SK-N-SH (cell line): Measurements from ENCODE around the gene PSMD6. TPM values are rescaled to one million over a fixed set of nuclear protein-coding genes. Genes with fewer than 3 reads are reported as not detected.

Experiments
- CTCF ChIA-PET: fragments of 300-600, 350-600 bp; formaldehyde crosslinking; extraction: SDS; loops from one replicate; lab custom pipeline; 2021; lab: Yijun Ruan, JAX
- POLR2A ChIA-PET: fragments of 350-600 bp; sonication (Branson Sonifier 250); formaldehyde crosslinking; extraction: SDS; loops from one replicate; lab custom pipeline; 2020; ENCODE audit warnings: antibody characterized with exemption, inconsistent platforms; lab: Yijun Ruan, JAX
- DNase-seq: peaks from one replicate; pipeline ENCODE4 v3.0.0; 2012
- H2AFZ ChIP-seq: fragments of 200-600 bp; sonication (generic); 2 replicates; pipeline ENCODE4 v1.8.1; 2016; ENCODE audit warnings: antibody characterized with exemption, mild to moderate bottlenecking, low read depth
- H3F3A ChIP-seq: fragments of 200-600 bp; sonication (generic); replicated peaks from 2 replicates; pipeline ENCODE3; 2016; ENCODE audit warnings: antibody characterized with exemption, mild to moderate bottlenecking; ENCODE audit not compliant: insufficient read depth
- H3K27ac ChIP-seq, 2 experiments: fragments of 200-500 bp in 1 of 2; fragments of 200-600 bp in 1 of 2; sonication (Bioruptor generic) in 1 of 2; sonication (generic), shearing (Covaris generic) in 1 of 2; 2 replicates each; pipeline versions ENCODE4 v1.5.1 to v1.6.1; 2014 to 2016; ENCODE audit warnings: low read depth in 2 of 2, inconsistent platforms in 1 of 2, low read length in 1 of 2, mild to moderate bottlenecking in 1 of 2, mixed read lengths in 1 of 2
- H3K27me3 ChIP-seq: fragments of 200-600 bp; sonication (generic), shearing (Covaris generic); 2 replicates; pipeline ENCODE4 v1.6.1; 2016; ENCODE audit warnings: mixed run types; ENCODE audit not compliant: insufficient read depth
- H3K36me3 ChIP-seq, 2 experiments: fragments of 200-500 bp in 1 of 2; fragments of 200-600 bp in 1 of 2; sonication (Bioruptor generic) in 1 of 2; sonication (generic) in 1 of 2; replicated peaks in 1 of 2; 2 replicates each; pipeline versions ENCODE3 to v1.5.1; 2014 to 2016; ENCODE audit warnings: low read length in 1 of 2, mild to moderate bottlenecking in 1 of 2; ENCODE audit not compliant: insufficient read depth in 2 of 2, control insufficient read depth in 1 of 2
- H3K4me1 ChIP-seq, 2 experiments: fragments of 200-500 bp in 1 of 2; fragments of 200-600 bp in 1 of 2; sonication (Bioruptor generic) in 1 of 2; sonication (generic), shearing (Covaris generic) in 1 of 2; 2 replicates each; pipeline versions ENCODE4 v1.5.1 to v1.6.1; 2014 to 2016; ENCODE audit warnings: low read depth in 1 of 2, low read length in 1 of 2, mixed run types in 1 of 2; ENCODE audit not compliant: insufficient read depth in 2 of 2, control insufficient read depth in 1 of 2
- H3K4me2 ChIP-seq: fragments of 200-600 bp; sonication (generic), shearing (Covaris generic); 2 replicates; pipeline ENCODE4 v1.6.1; 2017; ENCODE audit warnings: mixed run types
- H3K4me3 ChIP-seq, 2 experiments: fragments of 200-500 bp in 1 of 2; fragments of 200-600 bp in 1 of 2; sonication (Bioruptor generic) in 1 of 2; sonication (generic), shearing (Covaris generic) in 1 of 2; 2 replicates each; pipeline versions ENCODE4 v1.5.1 to v1.8.1; 2014 to 2016; ENCODE audit warnings: low read depth in 2 of 2, inconsistent platforms in 1 of 2, low read length in 1 of 2, mild to moderate bottlenecking in 1 of 2, mixed read lengths in 1 of 2, moderate library complexity in 1 of 2
- H3K79me2 ChIP-seq: fragments of 200-600 bp; sonication (generic); 2 replicates; pipeline ENCODE4 v1.8.1; 2017; ENCODE audit warnings: mild to moderate bottlenecking; ENCODE audit not compliant: insufficient read depth
- H3K9ac ChIP-seq: fragments of 200-600 bp; sonication (generic); 2 replicates; pipeline ENCODE4 v1.6.1; 2017; ENCODE audit warnings: mixed run types
- H3K9me2 ChIP-seq: fragments of 200-600 bp; sonication (generic); 2 replicates; pipeline ENCODE4 v1.6.1; 2017; ENCODE audit warnings: mixed run types
- H3K9me3 ChIP-seq: fragments of 200-600 bp; sonication (generic); 2 replicates; pipeline ENCODE4 v1.6.1; 2017; ENCODE audit warnings: mixed run types, mild to moderate bottlenecking, moderate library complexity
- H4K20me1 ChIP-seq: fragments of 200-600 bp; sonication (generic); 2 replicates; pipeline ENCODE4 v1.6.1; 2017; ENCODE audit warnings: mild to moderate bottlenecking, mixed run types; ENCODE audit not compliant: insufficient read depth
- ELF1 ChIP-seq: IDR thresholded peaks from 2 replicates; pipeline ENCODE4 v1.4.0; 2012
- EP300 ChIP-seq, 2 experiments: IDR thresholded peaks; 2 replicates each; pipeline versions ENCODE4 v1.4.0 to v1.6.1; 2012; ENCODE audit warnings: borderline replicate concordance in 1 of 2, low read depth in 1 of 2, low read length in 1 of 2
- EZH2phosphoT487 ChIP-seq: fragments of 200-600 bp; sonication (generic); IDR thresholded peaks from 2 replicates; pipeline ENCODE4 v1.6.1; 2017; ENCODE audit warnings: low read depth, mixed run types, mild to moderate bottlenecking, antibody characterized with exemption, moderate library complexity, borderline replicate concordance
- FOSL2 ChIP-seq: IDR thresholded peaks from 2 replicates; pipeline ENCODE4 v1.4.0; 2012; ENCODE audit warnings: low read depth, mild to moderate bottlenecking, moderate library complexity, borderline replicate concordance
- FOXJ3 ChIP-seq: sonication (generic); formaldehyde crosslinking; IDR thresholded peaks from 2 replicates; pipeline ENCODE4 v1.5.1; 2020; ENCODE audit warnings: mild to moderate bottlenecking, missing genetic modification reagents
- FOXM1 ChIP-seq: IDR thresholded peaks from 2 replicates; pipeline ENCODE4 v1.4.0; 2012; ENCODE audit warnings: low read depth, mild to moderate bottlenecking
- GABPA ChIP-seq: IDR thresholded peaks from 2 replicates; pipeline ENCODE4 v1.4.0; 2012; ENCODE audit warnings: low read depth, mild to moderate bottlenecking
- GATA2 ChIP-seq: sonication (generic); formaldehyde crosslinking; IDR thresholded peaks from 2 replicates; pipeline ENCODE4 v1.5.0; 2020; ENCODE audit warnings: mild to moderate bottlenecking, missing genetic modification reagents
- MAX ChIP-seq: IDR thresholded peaks from 2 replicates; pipeline ENCODE4 v1.4.0; 2012; ENCODE audit warnings: low read depth
- MXI1 ChIP-seq: IDR thresholded peaks from 2 replicates; pipeline ENCODE4 v1.6.1; 2012; ENCODE audit warnings: mild to moderate bottlenecking, low read depth, low read length, improper control_type of control experiment
- NFIC ChIP-seq: IDR thresholded peaks from 2 replicates; pipeline ENCODE4 v1.4.0; 2012; ENCODE audit warnings: borderline replicate concordance
- POLR2AphosphoS5 ChIP-seq: IDR thresholded peaks from 2 replicates; pipeline ENCODE4 v1.6.1; 2012; ENCODE audit warnings: low read depth, low read length
- RAD21 ChIP-seq: IDR thresholded peaks from 2 replicates; pipeline ENCODE4 v1.6.1; 2012; ENCODE audit warnings: mild to moderate bottlenecking, low read length
- RCOR1 ChIP-seq: fragments of 150-350 bp; IDR thresholded peaks from 2 replicates; pipeline ENCODE4 v1.6.1; 2017; ENCODE audit warnings: antibody characterized with exemption, low read length
- REST ChIP-seq: IDR thresholded peaks from 2 replicates; pipeline ENCODE4 v1.6.1; 2012; ENCODE audit warnings: mild to moderate bottlenecking, low read depth, low read length, moderate library complexity
- RFX5 ChIP-seq: IDR thresholded peaks from 2 replicates; pipeline ENCODE4 v1.6.1; 2012; ENCODE audit warnings: mild to moderate bottlenecking, improper control_type of control experiment, low read length
- RXRA ChIP-seq: IDR thresholded peaks from 2 replicates; pipeline ENCODE4 v1.4.0; 2012; ENCODE audit warnings: low read depth, mild to moderate bottlenecking, borderline replicate concordance
- TCF12 ChIP-seq: IDR thresholded peaks from 2 replicates; pipeline ENCODE4 v1.4.0; 2012
- TEAD4 ChIP-seq: IDR thresholded peaks from 2 replicates; pipeline ENCODE4 v1.4.0; 2012; ENCODE audit warnings: mild to moderate bottlenecking, borderline replicate concordance; ENCODE audit not compliant: insufficient read depth
- USF1 ChIP-seq: IDR thresholded peaks from 2 replicates; pipeline ENCODE4 v1.4.0; 2012; ENCODE audit warnings: low read depth, borderline replicate concordance
- USF2 ChIP-seq: fragments of 150-350 bp; IDR thresholded peaks from 2 replicates; pipeline ENCODE4 v1.6.1; 2017; ENCODE audit warnings: antibody characterized with exemption, low read length, low read depth, borderline replicate concordance
- ZBTB33 ChIP-seq: IDR thresholded peaks from 2 replicates; pipeline ENCODE4 v1.4.0; 2012; ENCODE audit warnings: low read depth, borderline replicate concordance
- WGBS: methylation state at CpG from one replicate; pipeline ENCODE4 v1.1.6; 2017; ENCODE audit warnings: low lambda C conversion rate; 5-methylcytosine and 5-hydroxymethylcytosine counted together
- polyA plus RNA-seq, 3 experiments: library from polyadenylated mRNA; depleted of rRNA; stranded (reverse); fragments of >200 nt; gene quantifications; 2 replicates each; pipeline ENCODE4 v1.2.3, GENCODE V29; 2012

PSMD6 gene
- polyA plus RNA-seq, 1 of the 3 experiments (the other 2 are of a cell fraction) = 90.3 TPM

- no peaks in the 10 kb centered on the region for H3K36me3 ChIP-seq
- no peaks in the 10 kb centered on the region for H3K9me2 ChIP-seq
- no peak overlapping the region for H2AFZ ChIP-seq
- H4K20me1 ChIP-seq = no peaks in the 10 kb centered on the region
- no peaks in the 10 kb centered on the region for H3F3A ChIP-seq
- H3K27me3 ChIP-seq = no peaks in the 10 kb centered on the region
- H3K9ac ChIP-seq = no peak overlapping the region
- WGBS = 100% methylated on average over 3 of the region's 3 CpGs
- H3K4me1 ChIP-seq = peaks cover 5 to 12% of the 10 kb centered on the region in 2 experiments; a peak in 3 of 4 replicates
- no peaks in the 10 kb centered on the region for H3K9me3 ChIP-seq
- ChIA-PET POLR2A (no interaction called here), CTCF (interaction anchor here (1.2 kb wide), 1 partner anchor 24 kb away, joined by 3 read pairs; no protein-coding TSS in a partner anchor)
- no peak overlapping the region for H3K4me2 ChIP-seq
- no peak overlapping the region for H3K27ac ChIP-seq
- no peak for TF ChIP-seq TCF12
- no peak for TF ChIP-seq RFX5
- no peak for TF ChIP-seq FOSL2
- H3K4me3 ChIP-seq = no peak overlapping the region
- no peaks in the 10 kb centered on the region for H3K79me2 ChIP-seq
- DNase-seq = no peak
These were observed 31.2 kb upstream of the PSMD6 start for GRCh38 chr3:64054488-64054887.

- Histone ChIP-seq H3K4me1 (peaks cover 0 to 12% of the 10 kb centered on the region in 2 experiments; a peak in 2 of 4 replicates), H4K20me1 (no peaks in the 10 kb centered on the region), H3K4me3 (no peak overlapping the region), H3F3A (no peaks in the 10 kb centered on the region), H3K4me2 (no peak overlapping the region), H3K9me3 (no peaks in the 10 kb centered on the region), H3K9ac (no peak overlapping the region), H3K27ac (no peak overlapping the region; a peak in 1 of 4 replicates), H3K36me3 (no peaks in the 10 kb centered on the region), H3K27me3 (no peaks in the 10 kb centered on the region), H2AFZ (no peak overlapping the region), H3K79me2 (no peaks in the 10 kb centered on the region), H3K9me2 (no peaks in the 10 kb centered on the region)
- ChIA-PET CTCF (interaction anchor here (0.9 to 2.1 kb wide), 7 partner anchors 10 to 431 kb away, joined by 3 to 6 read pairs (median 3); no protein-coding TSS in a partner anchor), POLR2A (interaction anchor here (1.1 kb wide), 1 partner anchor 15 kb away, joined by 3 read pairs; no protein-coding TSS in a partner anchor)
- DNase-seq = peak; percentile 73
- 71% methylated on average over 2 of the region's 3 CpGs for WGBS
- TF ChIP-seq ELF1 (no peak), RXRA (no peak), MXI1 (peak; percentile 87; the same call in 1 of the 2 replicates), EP300 (IDR thresholded peaks at IDR 0.05; ENCODE audit: borderline replicate concordance in 1 of 2, low read depth in 1 of 2, low read length in 1 of 2) (peak in 1 of 2 experiments; percentile 84; a peak in 1 of 4 replicates), FOXJ3 (peak; percentile 87), MAX (no peak), NFIC (no peak), GABPA (no peak), USF2 (no peak), RCOR1 (peak; percentile 92), FOXM1 (no peak), GATA2 (CRISPR knock-in tag) (peak; percentile 92), REST (no peak), POLR2AphosphoS5 (no peak), RAD21 (peak; percentile 16; the same call in 1 of the 2 replicates), EZH2phosphoT487 (no peak), ZBTB33 (no peak), USF1 (no peak), TEAD4 (no peak)
These were observed 30.3 kb upstream of the PSMD6 start for GRCh38 chr3:64053581-64053980.
